A673 (cell line): ENCODE results near the gene FNDC3B. TPM values are rescaled to one million over a fixed set of nuclear protein-coding genes. Genes with fewer than 3 reads are reported as not detected.

Source experiments
- BruUV-seq: library from RNA; stranded (reverse); fragments of 400-500 nt; replicated peaks from 2 replicates; lab custom pipeline; 2021; lab: Mats Ljungman, UMichigan
- CTCF ChIA-PET: fragments of 300-600 bp; sonication (Branson Sonifier 250); formaldehyde crosslinking; loops from one replicate; lab custom pipeline; 2022; ENCODE audit warnings: antibody characterized with exemption; lab: Charles Lee
- POLR2A ChIA-PET: fragments of 300-600 bp; sonication (Branson Sonifier 250); formaldehyde crosslinking; loops from one replicate; lab custom pipeline; 2022; ENCODE audit warnings: antibody characterized with exemption; ENCODE audit not compliant: low non-redundant PET; lab: Charles Lee
- DNase-seq: peaks from one replicate; pipeline ENCODE4 v3.0.0-alpha.2; 2015; ENCODE audit warnings: low spot score
- H3K27ac ChIP-seq: fragments of 200-600 bp; sonication (generic); 2 replicates; pipeline ENCODE4 v1.5.1; 2016; ENCODE audit warnings: mixed run types, low read depth, mild to moderate bottlenecking, mixed read lengths, antibody characterized with exemption, low read length; ENCODE audit not compliant: poor library complexity, severe bottlenecking
- H3K27me3 ChIP-seq: fragments of 200-600 bp; sonication (generic); replicated peaks from 2 replicates; pipeline ENCODE4 v1.6.1; 2017; ENCODE audit warnings: mixed run types, low read depth, mild to moderate bottlenecking, mixed read lengths, antibody characterized with exemption, low read length; ENCODE audit not compliant: insufficient read depth, poor library complexity
- H3K36me3 ChIP-seq: fragments of 200-600 bp; sonication (generic); 2 replicates; pipeline ENCODE4 v1.6.1; 2016; ENCODE audit warnings: mixed run types, mild to moderate bottlenecking, mixed read lengths, antibody characterized with exemption, low read length; ENCODE audit not compliant: insufficient read depth, poor library complexity, severe bottlenecking
- H3K4me1 ChIP-seq: fragments of 200-600 bp; sonication (generic); 2 replicates; pipeline ENCODE4 v1.6.1; 2017; ENCODE audit warnings: mixed run types, mild to moderate bottlenecking, mixed read lengths, antibody characterized with exemption, low read length; ENCODE audit not compliant: insufficient read depth, poor library complexity, severe bottlenecking
- H3K4me3 ChIP-seq: fragments of 200-600 bp; sonication (generic); 2 replicates; pipeline ENCODE4 v1.5.1; 2016; ENCODE audit warnings: low read depth, mixed run types, mild to moderate bottlenecking, mixed read lengths, low read length; ENCODE audit not compliant: poor library complexity, severe bottlenecking
- H3K9me3 ChIP-seq: fragments of 200-600 bp; sonication (generic); 2 replicates; pipeline ENCODE4 v1.6.1; 2016; ENCODE audit warnings: mixed run types, low read depth, mild to moderate bottlenecking, mixed read lengths, antibody characterized with exemption, low read length; ENCODE audit not compliant: poor library complexity, severe bottlenecking
- CTCF ChIP-seq: fragments of 300-800, 200-600 bp; sonication (generic); conservative IDR thresholded peaks from 2 replicates; pipeline ENCODE4 v1.5.1; 2017; ENCODE audit warnings: low read depth, mild to moderate bottlenecking, antibody characterized with exemption, low read length, moderate library complexity, mixed read lengths
- EZH2 ChIP-seq: fragments of 200-600 bp; sonication (generic); IDR thresholded peaks from 2 replicates; pipeline ENCODE4 v1.6.1; 2017; ENCODE audit warnings: borderline replicate concordance, low read depth, mild to moderate bottlenecking, mixed read lengths, antibody characterized with exemption, low read length; ENCODE audit not compliant: poor library complexity, severe bottlenecking
- intact Hi-C: fragments of 100-400 bp; cut with micrococcal nuclease; formaldehyde crosslinking; loops from one replicate; pipeline ENCODE4 v1.10.0; 2022; ENCODE audit not compliant: unreplicated experiment
- total RNA-seq: library from RNA; stranded (reverse); gene quantifications from 2 replicates; pipeline ENCODE4 v1.2.3, GENCODE V29; 2021

The FNDC3B gene
- total RNA-seq, 1 experiment from 2014 or later, result 50.8 TPM

DNA sequence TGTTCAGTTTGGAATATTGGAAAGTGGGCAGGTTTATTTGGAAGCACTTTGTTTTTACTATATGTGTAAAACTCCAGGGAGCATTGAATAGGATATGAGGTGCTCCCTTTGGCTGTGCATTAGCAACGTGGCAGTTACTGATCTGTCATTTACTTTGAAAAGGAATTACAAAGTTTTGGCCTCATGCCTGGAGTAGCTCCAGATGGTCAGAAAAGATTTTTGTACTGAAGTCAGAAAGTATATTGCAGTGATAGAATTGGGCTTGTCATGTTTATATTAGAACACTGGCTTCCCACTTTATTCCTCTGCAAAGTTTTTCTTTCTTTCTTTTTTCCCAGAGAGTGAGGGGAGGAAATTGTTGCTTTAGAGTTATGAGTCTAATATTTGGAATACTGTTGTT is 26.1 kb downstream of the FNDC3B start:
- H3K4me3 ChIP-seq, result no peak overlapping the region
- no peaks in the 10 kb centered on the region for H3K36me3 ChIP-seq
- peaks cover 5% of the 10 kb centered on the region for H3K9me3 ChIP-seq
- H3K27ac ChIP-seq, result peak overlapping the region; percentile 53
- H3K27me3 ChIP-seq, result no peaks in the 10 kb centered on the region
- ChIA-PET POLR2A (interaction anchor here (0.6 kb wide), 1 partner anchor 26 kb away, joined by 3 read pairs; the partner anchor contains the start of gene FNDC3B), CTCF (no interaction called here)
- no peak for TF ChIP-seq EZH2
- no peak for TF ChIP-seq CTCF
- no TSS peak for BruUV-seq
- peaks cover 52% of the 10 kb centered on the region for H3K4me1 ChIP-seq
- DNase-seq, result peak; percentile 75
- intact Hi-C loops, result no loop called here

GRCh38 chr3:172065967-172066762 is 26.8 kb downstream of the FNDC3B start:
- Histone ChIP-seq H3K27me3 (no peaks in the 10 kb centered on the region), H3K36me3 (no peaks in the 10 kb centered on the region), H3K4me1 (peaks cover 52% of the 10 kb centered on the region), H3K9me3 (peaks cover 5% of the 10 kb centered on the region), H3K27ac (peak overlapping the region; percentile 53), H3K4me3 (no peak overlapping the region)
- no peak for DNase-seq
- ChIA-PET CTCF (no interaction called here), POLR2A (interaction anchor here (0.6 kb wide), 2 partner anchors 16 to 27 kb away, joined by 3 read pairs; partner anchors contain the start of gene FNDC3B)
- TF ChIP-seq EZH2 (no peak), CTCF (no peak)
- intact Hi-C loops, result no loop called here
- BruUV-seq, result no TSS peak

GRCh38 chr3:172066880-172067796 is 27.8 kb downstream of the FNDC3B start:
- no TSS peak for BruUV-seq
- no peak for DNase-seq
- ChIA-PET CTCF (no interaction called here), POLR2A (interaction anchor here (0.6 kb wide), 1 partner anchor 15 kb away, joined by 3 read pairs; no protein-coding TSS in a partner anchor)
- Histone ChIP-seq H3K27me3 (no peaks in the 10 kb centered on the region), H3K4me3 (no peak overlapping the region), H3K4me1 (peaks cover 44% of the 10 kb centered on the region), H3K9me3 (peaks cover 5% of the 10 kb centered on the region), H3K36me3 (no peaks in the 10 kb centered on the region), H3K27ac (peak overlapping the region; percentile 53)
- intact Hi-C loops, result no loop called here
- TF ChIP-seq CTCF (no peak), EZH2 (no peak)
